ENCODE results near the gene SYT8. TPM values are rescaled to one million over a fixed set of nuclear protein-coding genes. Genes with fewer than 3 reads are reported as not detected.
A peak's percentile ranks its signal among the peaks of the same experiment; 100 is the strongest.

SYT8 gene
- total RNA-seq, 3 donors from 2014 or later (not counting 1 experiment from before 2014, with no cell fraction given): not detected

DNA sequence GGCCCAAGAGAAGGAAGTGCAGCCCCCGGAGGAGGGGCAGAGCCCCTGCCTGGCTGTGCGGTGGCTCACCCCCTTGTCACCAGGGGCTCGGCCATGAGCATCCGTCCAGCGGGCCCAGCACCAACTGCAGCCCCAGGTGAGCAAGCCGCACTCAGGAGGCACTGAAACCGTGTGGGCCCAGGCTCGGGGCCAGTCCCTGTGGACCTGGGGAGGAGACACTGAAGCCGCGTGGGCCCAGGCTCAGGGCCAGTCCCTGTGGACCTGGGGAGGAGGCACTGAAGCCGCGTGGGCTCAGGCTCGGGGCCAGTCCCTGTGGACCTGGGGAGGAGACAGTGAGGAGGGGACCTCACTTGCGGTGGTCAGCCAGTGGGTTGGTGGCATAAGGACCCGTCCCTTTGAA, 32.0 kb downstream of the SYT8 start:
- Histone ChIP-seq H3K36me3 (ENCODE audit: control insufficient read depth, insufficient read depth, low read length) (peaks cover 19% of the 10 kb centered on the region), H3K9me3 (ENCODE audit: control insufficient read depth, insufficient read depth, low read length) (no peaks in the 10 kb centered on the region), H3K27me3 (ENCODE audit: control insufficient read depth, insufficient read depth, low read length) (no peaks in the 10 kb centered on the region), H3K4me1 (ENCODE audit: control insufficient read depth, insufficient read depth, low read length) (peaks cover 94% of the 10 kb centered on the region), H3K27ac (ENCODE audit: low read length) (no peak overlapping the region), H3K4me3 (ENCODE audit: low read length) (no peak overlapping the region)
- H3K27me3 Mint-ChIP-seq (ENCODE audit: low read depth in 2 of 2): no peaks in the 10 kb centered on the region
- H3K36me3 Mint-ChIP-seq: no peaks in the 10 kb centered on the region
- no peaks in the 10 kb centered on the region for H3K9me3 Mint-ChIP-seq
- H3K4me3 Mint-ChIP-seq: no peak overlapping the region
- WGBS (ENCODE audit: insufficient coverage): 89% methylated on average over 15 of the region's 15 CpGs
- ATAC-seq: no peak
- TF ChIP-seq, protein P1, sequence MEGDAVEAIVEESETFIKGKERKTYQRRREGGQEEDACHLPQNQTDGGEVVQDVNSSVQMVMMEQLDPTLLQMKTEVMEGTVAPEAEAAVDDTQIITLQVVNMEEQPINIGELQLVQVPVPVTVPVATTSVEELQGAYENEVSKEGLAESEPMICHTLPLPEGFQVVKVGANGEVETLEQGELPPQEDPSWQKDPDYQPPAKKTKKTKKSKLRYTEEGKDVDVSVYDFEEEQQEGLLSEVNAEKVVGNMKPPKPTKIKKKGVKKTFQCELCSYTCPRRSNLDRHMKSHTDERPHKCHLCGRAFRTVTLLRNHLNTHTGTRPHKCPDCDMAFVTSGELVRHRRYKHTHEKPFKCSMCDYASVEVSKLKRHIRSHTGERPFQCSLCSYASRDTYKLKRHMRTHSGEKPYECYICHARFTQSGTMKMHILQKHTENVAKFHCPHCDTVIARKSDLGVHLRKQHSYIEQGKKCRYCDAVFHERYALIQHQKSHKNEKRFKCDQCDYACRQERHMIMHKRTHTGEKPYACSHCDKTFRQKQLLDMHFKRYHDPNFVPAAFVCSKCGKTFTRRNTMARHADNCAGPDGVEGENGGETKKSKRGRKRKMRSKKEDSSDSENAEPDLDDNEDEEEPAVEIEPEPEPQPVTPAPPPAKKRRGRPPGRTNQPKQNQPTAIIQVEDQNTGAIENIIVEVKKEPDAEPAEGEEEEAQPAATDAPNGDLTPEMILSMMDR (IDR thresholded peaks at IDR 0.05): no peak
- H3K27ac Mint-ChIP-seq: no peak overlapping the region
- H3K4me1 Mint-ChIP-seq: peaks cover 41% of the 10 kb centered on the region in 2 donors
- intact Hi-C loops (cut with micrococcal nuclease): no loop called here
- DNase-seq: no peak

DNA sequence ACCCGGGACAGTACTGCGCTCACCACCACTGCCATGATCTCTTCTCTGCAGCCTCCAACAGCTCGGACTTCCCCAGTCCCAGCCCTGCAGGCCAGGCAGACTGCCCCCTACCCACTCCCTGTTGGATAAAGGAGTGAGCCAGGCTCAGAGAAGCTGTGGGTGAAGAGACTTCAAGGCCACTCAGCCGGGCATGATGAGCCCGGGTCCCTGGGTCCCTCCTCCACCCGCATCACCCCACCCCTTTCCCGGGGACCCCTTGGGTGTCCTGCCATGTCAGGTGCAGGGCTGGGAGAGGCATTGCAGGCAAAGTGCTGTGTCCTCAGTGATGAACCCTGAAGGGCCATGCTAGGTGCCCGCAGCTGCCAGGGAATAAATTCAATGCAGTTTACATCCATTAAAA, 32.6 kb downstream of the SYT8 start:
- WGBS (ENCODE audit: insufficient coverage): 88% methylated on average over 8 of the region's 8 CpGs
- Mint-ChIP-seq H3K27me3 (ENCODE audit: low read depth in 2 of 2) (no peaks in the 10 kb centered on the region), H3K4me3 (no peak overlapping the region), H3K36me3 (no peaks in the 10 kb centered on the region), H3K4me1 (peaks cover 46 to 47% of the 10 kb centered on the region in 2 donors), H3K9me3 (no peaks in the 10 kb centered on the region), H3K27ac (no peak overlapping the region)
- Histone ChIP-seq H3K9me3 (ENCODE audit: control insufficient read depth, insufficient read depth, low read length) (no peaks in the 10 kb centered on the region), H3K4me3 (ENCODE audit: low read length) (no peak overlapping the region), H3K4me1 (ENCODE audit: control insufficient read depth, insufficient read depth, low read length) (peaks cover 98% of the 10 kb centered on the region), H3K27me3 (ENCODE audit: control insufficient read depth, insufficient read depth, low read length) (no peaks in the 10 kb centered on the region), H3K27ac (ENCODE audit: low read length) (no peak overlapping the region), H3K36me3 (ENCODE audit: control insufficient read depth, insufficient read depth, low read length) (peaks cover 19% of the 10 kb centered on the region)
- DNase-seq (no peak), ATAC-seq (no peak)
- TF ChIP-seq, protein P1 (IDR thresholded peaks at IDR 0.05): no peak
- intact Hi-C loops (cut with micrococcal nuclease): no loop called here

DNA sequence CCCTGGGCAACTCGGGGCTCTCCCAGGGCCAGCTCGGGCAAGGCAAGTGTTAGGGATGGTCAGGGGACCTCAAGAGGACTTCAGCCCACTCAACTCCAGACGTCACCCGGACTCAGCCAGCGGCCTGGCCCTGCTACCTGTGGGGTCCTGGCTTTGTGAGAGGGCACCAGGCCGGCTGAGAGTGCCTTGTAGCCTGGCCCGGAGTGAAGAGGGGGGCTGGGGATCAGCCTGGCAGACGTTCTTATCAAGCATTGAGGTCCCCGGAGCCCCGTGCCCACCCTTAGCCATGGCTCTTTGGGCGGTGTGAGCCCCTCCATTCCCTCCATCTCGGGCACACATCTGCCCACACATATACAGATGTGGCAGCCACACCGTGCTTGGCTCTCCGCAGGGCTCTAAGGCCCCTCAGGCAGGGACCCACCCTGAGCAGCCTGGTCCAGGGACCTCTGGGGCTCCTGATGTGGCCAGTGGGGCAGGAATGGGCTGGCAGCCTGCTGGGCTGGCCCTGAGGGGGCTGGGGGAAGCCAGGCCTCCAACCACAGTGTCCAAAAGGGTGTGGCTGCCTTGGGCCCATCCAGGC, 33.4 kb downstream of the SYT8 start:
- Histone ChIP-seq H3K4me1 (ENCODE audit: control insufficient read depth, insufficient read depth, low read length) (peaks cover 98% of the 10 kb centered on the region), H3K4me3 (ENCODE audit: low read length) (no peak overlapping the region), H3K27ac (ENCODE audit: low read length) (no peak overlapping the region), H3K27me3 (ENCODE audit: control insufficient read depth, insufficient read depth, low read length) (no peaks in the 10 kb centered on the region), H3K36me3 (ENCODE audit: control insufficient read depth, insufficient read depth, low read length) (peaks cover 17% of the 10 kb centered on the region), H3K9me3 (ENCODE audit: control insufficient read depth, insufficient read depth, low read length) (no peaks in the 10 kb centered on the region)
- WGBS (ENCODE audit: insufficient coverage): 89% methylated on average over 14 of the region's 14 CpGs
- intact Hi-C loops (cut with micrococcal nuclease): no loop called here
- Mint-ChIP-seq H3K4me3 (peak overlapping the region; percentile 42), H3K36me3 (no peaks in the 10 kb centered on the region), H3K4me1 (peaks cover 50 to 55% of the 10 kb centered on the region in 2 donors), H3K27me3 (ENCODE audit: low read depth in 2 of 2) (no peaks in the 10 kb centered on the region), H3K9me3 (no peaks in the 10 kb centered on the region), H3K27ac (peak overlapping the region in 1 of 2 donors; percentile 82)
- TF ChIP-seq, protein P1 (IDR thresholded peaks at IDR 0.05): no peak
- DNase-seq: no peak
- ATAC-seq: no peak

Data from natural killer cell (primary cell).